ENCODE results near the gene PRKCA.
A peak's percentile ranks its signal among the peaks of the same experiment; 100 is the strongest.
"Not testable (repeated sequence)": the region's sequence is repeated elsewhere in the genome, so short reads cannot be mapped to it uniquely, and the experiment has no call there.

Gene PRKCA

GRCh38 chr17:66611397-66611796 is 309.0 kb downstream of the PRKCA start:
- DNase-seq = no peak
- no peak for TF ChIP-seq GATA1 (IDR thresholded peaks at IDR 0.05; ENCODE audit: low read depth, low read length)
- no peak for TF ChIP-seq POLR2A (IDR thresholded peaks at IDR 0.05; ENCODE audit: low read length)

- TF ChIP-seq GATA1 (IDR thresholded peaks at IDR 0.05; ENCODE audit: low read depth, low read length) (no peak), POLR2A (IDR thresholded peaks at IDR 0.05; ENCODE audit: low read length) (no peak)
- no peak for DNase-seq
These were observed 310.6 kb downstream of the PRKCA start for GRCh38 chr17:66612993-66613392.

GRCh38 chr17:66614469-66614868 is 312.1 kb downstream of the PRKCA start:
- DNase-seq = no peak
- TF ChIP-seq GATA1 (IDR thresholded peaks at IDR 0.05; ENCODE audit: low read depth, low read length) = no peak
- TF ChIP-seq POLR2A (IDR thresholded peaks at IDR 0.05; ENCODE audit: low read length) = no peak

- no peak for DNase-seq
- no peak for TF ChIP-seq POLR2A (IDR thresholded peaks at IDR 0.05; ENCODE audit: low read length)
- TF ChIP-seq GATA1 (IDR thresholded peaks at IDR 0.05; ENCODE audit: low read depth, low read length) = no peak
These were observed 316.8 kb downstream of the PRKCA start for GRCh38 chr17:66619206-66619605.

- TF ChIP-seq POLR2A (IDR thresholded peaks at IDR 0.05; ENCODE audit: low read length) = no peak
- TF ChIP-seq GATA1 (IDR thresholded peaks at IDR 0.05; ENCODE audit: low read depth, low read length) = no peak
- DNase-seq = no peak
These were observed 318.1 kb downstream of the PRKCA start for GRCh38 chr17:66620528-66620927.

GRCh38 chr17:66624630-66625029 is 322.2 kb downstream of the PRKCA start:
- not testable (repeated sequence) for DNase-seq

- no peak for TF ChIP-seq POLR2A (IDR thresholded peaks at IDR 0.05; ENCODE audit: low read length)
- no peak for TF ChIP-seq GATA1 (IDR thresholded peaks at IDR 0.05; ENCODE audit: low read depth, low read length)
- peak; percentile 5 to 7 for DNase-seq
These were observed 322.9 kb downstream of the PRKCA start for GRCh38 chr17:66625311-66625767.

GRCh38 chr17:66627985-66628384 is 325.6 kb downstream of the PRKCA start:
- no peak for DNase-seq
- TF ChIP-seq POLR2A (IDR thresholded peaks at IDR 0.05; ENCODE audit: low read length) (no peak), GATA1 (IDR thresholded peaks at IDR 0.05; ENCODE audit: low read depth, low read length) (no peak)

- TF ChIP-seq POLR2A (IDR thresholded peaks at IDR 0.05; ENCODE audit: low read length) = no peak
- TF ChIP-seq GATA1 (IDR thresholded peaks at IDR 0.05; ENCODE audit: low read depth, low read length) = no peak
- DNase-seq = no peak
These were observed 327.3 kb downstream of the PRKCA start for GRCh38 chr17:66629762-66630161.

- DNase-seq = no peak
- TF ChIP-seq GATA1 (IDR thresholded peaks at IDR 0.05; ENCODE audit: low read depth, low read length) (no peak), POLR2A (IDR thresholded peaks at IDR 0.05; ENCODE audit: low read length) (no peak)
These were observed 328.0 kb downstream of the PRKCA start for GRCh38 chr17:66630379-66630778.

GRCh38 chr17:66630828-66631472 is 328.5 kb downstream of the PRKCA start:
- TF ChIP-seq GATA1 (IDR thresholded peaks at IDR 0.05; ENCODE audit: low read depth, low read length) = no peak
- DNase-seq = no peak

GRCh38 chr17:66632731-66633130 is 330.3 kb downstream of the PRKCA start:
- DNase-seq = no peak
- TF ChIP-seq GATA1 (IDR thresholded peaks at IDR 0.05; ENCODE audit: low read depth, low read length) (no peak), POLR2A (IDR thresholded peaks at IDR 0.05; ENCODE audit: low read length) (no peak)

GRCh38 chr17:66633317-66633965 is 331.0 kb downstream of the PRKCA start:
- DNase-seq = no peak

GRCh38 chr17:66634193-66634592 is 331.8 kb downstream of the PRKCA start:
- DNase-seq = no peak
- TF ChIP-seq GATA1 (IDR thresholded peaks at IDR 0.05; ENCODE audit: low read depth, low read length) = no peak
- no peak for TF ChIP-seq POLR2A (IDR thresholded peaks at IDR 0.05; ENCODE audit: low read length)

More at GRCh38 chr17:66633317-66633965, 331.0 kb downstream of the PRKCA start:
- TF ChIP-seq POLR2A (IDR thresholded peaks at IDR 0.05; ENCODE audit: low read length) = no peak

GRCh38 chr17:66635386-66636045 is 333.1 kb downstream of the PRKCA start:
- no peak for DNase-seq
- no peak for TF ChIP-seq POLR2A (IDR thresholded peaks at IDR 0.05; ENCODE audit: low read length)
- TF ChIP-seq GATA1 (IDR thresholded peaks at IDR 0.05; ENCODE audit: low read depth, low read length) = no peak

Measured in erythroblast (primary cell).